ENCODE measurements around the gene DCP1B. TPM values are rescaled to one million over a fixed set of nuclear protein-coding genes. Genes with fewer than 3 reads are reported as not detected.

DCP1B gene
- total RNA-seq, 1 donor from 2014 or later = 16.5 TPM

DNA sequence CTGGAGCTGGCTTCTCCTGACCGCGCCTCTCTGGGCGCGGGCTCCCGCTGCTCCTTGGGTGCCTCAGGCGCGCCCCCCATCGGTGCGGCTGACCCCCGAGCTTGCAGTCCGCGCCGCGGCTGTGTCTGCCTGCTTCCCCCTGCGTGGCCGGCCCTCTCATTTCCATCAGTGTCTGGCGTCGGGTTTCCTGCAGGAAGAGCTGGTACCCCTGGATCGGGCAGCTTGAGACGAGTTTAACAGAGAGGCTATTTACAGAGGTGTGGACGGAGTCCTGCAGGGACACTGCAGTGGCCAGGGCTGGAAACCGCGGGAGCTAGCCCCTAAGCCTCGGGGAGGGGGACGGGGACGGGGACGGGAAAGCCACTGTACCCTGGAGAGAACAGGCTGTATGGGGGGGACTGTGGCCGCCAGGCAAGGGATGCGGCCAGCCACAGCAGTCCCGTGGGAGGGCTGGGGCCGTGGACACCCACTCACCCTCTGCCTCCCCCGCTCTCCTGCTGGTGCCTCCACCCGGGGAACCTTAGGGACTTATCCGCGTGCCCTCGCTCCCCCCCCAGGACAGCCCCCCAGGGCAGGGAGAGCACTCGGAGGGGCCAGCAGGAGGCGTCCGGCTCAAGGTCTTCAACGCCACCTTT lies 82.1 kb downstream of the DCP1B start:
- intact Hi-C loops (cut with micrococcal nuclease) = no loop called here

DNA sequence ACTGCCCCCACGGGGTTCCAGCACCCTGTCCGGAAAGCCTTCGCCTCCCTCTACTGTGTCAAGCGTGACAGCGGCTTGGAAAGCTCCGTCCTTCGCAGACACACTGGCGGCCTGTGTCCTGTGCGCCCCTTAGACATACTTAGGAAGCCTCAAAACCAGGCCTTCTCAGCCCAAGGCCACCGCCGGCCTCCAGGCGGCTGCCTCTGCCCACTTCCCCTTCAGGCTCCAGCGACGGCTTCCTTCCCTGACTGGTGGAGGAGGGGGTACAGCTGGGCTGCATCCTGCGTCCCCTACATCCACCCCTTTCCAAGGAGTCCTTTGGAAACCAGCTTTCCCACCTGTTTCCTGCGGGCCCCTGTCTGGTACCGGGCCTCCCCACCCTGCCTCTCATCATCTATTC lies 83.3 kb downstream of the DCP1B start:
- intact Hi-C loops (cut with micrococcal nuclease) = no loop called here

GRCh38 chr12:1920436-1920835 lies 83.8 kb downstream of the DCP1B start:
- intact Hi-C loops (cut with micrococcal nuclease) = no loop called here

DNA sequence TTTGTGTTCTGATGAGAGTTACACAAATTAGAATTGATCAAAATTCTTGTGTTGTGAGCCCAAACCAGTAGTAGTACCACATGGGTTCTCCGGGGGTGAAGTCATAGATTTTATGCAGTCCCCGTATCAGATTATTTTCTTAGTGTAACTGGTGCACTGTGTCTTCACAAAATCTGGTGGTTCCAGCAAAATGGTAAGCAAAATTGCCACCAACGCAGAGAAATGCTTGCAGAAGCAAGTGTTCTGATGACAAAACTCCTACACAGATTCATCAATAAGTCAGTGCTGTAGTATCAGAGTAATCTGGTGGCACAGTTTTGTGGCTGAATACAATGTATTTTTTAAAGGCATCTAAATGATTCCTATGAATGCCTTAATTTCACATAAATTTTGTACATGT lies 84.5 kb downstream of the DCP1B start:
- intact Hi-C loops (cut with micrococcal nuclease) = no loop called here

DNA sequence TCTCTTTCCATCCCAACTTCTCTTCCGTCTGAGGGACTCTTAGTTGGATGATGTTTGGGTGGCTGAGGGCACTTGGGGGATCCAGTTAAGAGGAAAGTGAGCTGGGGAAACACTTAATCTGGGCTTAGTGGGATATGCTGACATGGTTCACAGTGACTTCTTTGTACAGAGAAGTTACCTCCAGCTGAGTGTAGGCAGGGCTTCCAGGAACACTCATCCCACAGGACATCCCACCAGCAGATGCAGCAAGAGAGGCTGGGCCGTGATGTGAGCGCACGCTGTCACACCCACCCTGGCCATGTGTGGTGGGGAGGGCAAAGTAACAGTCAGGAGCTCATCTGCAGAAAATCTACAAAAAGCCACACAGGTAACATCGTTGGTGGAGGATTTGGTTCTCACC lies 85.0 kb downstream of the DCP1B start:
- intact Hi-C loops (cut with micrococcal nuclease) = no loop called here

GRCh38 chr12:1918884-1919236 lies 85.4 kb downstream of the DCP1B start:
- intact Hi-C loops (cut with micrococcal nuclease) = no loop called here

- intact Hi-C loops (cut with micrococcal nuclease) = no loop called here
Measured at GRCh38 chr12:1918081-1918883, 86.0 kb downstream of the DCP1B start, which contains the start of gene CACNA2D4. Gene CACNA2D4 (minus strand): TSS chr12:1918652. CDS start chr12:1918473, 179 bp downstream.

DNA sequence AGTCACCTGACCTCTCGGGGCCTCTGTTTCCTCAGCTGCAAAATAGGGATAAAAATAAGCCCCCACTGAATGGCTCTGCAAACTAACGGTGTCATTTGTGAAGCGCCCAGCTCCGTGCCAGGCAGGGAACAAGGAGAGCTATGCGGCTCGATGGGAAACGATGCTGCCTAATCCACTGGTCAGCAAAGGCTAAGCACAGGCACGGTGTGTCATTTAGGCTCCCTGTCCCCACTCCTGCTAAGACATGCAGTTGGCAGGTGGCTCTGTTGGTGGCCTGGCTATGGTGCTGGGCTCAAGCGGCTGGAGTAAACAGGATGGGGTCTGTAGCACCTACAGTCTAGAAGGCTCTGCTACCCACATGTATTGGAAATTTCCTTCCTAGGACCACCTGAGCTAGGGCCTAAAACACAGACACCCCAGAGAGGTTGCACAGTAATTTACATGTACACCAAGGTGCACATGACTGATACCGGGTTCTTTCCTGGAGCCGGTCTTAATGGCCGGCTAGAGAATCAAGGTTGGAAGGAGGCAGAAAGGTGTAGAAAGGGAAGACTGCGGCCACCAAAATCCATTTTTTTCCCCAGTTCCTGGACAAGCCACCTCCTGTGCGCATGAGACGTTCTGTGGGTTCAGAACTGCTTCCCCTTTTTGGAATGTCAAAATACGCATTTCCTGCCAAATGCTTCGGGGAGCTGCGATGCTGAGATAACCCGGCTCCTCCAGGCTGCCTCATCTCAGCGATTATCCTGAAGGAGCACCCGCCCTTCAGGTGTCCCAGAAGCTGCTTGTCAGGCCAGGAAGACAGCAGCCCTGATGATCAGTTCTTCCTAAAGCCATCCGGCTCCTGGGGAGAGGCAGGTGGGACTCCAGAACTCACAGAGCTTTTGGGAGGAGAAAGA lies 86.8 kb downstream of the DCP1B start:
- intact Hi-C loops (cut with micrococcal nuclease) = no loop called here

DNA sequence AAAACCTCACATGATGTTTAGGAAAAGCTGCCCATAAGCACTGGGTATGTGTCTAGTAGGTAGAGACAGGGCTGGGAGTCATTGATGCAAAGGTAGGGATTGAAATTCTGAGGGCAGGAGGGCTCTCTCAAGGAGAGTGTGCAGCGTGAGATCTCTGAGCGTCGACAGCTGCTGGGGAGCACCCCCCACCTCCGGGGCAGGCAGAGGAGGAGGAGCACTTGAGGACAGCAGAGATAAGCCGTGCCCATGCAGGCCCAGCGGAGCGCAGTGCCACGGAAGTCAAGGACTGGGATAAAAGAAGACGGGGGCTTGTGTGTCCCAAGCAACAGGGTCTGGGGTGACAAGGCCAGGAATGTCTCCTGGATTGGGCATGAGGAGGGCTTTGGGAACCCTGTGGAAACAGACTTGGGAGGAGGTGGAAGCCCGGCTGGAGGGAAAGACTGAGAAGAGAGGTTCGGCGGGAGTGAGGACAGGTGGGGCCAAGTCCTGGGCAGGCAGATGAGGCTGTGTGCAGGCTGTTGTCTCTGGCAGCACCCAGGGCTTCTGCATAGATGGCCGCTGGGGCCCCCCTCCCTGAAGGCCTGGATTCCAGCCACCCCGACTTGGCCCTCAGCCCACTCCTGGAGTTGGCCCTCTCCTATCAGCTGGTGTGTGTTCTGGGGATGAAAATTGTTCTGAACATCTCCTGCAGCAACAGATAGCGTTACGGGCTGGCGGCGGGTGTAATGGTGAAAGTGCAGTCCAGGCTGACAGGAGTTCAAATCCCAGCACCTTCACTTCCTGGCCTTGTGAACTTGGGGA lies 87.7 kb downstream of the DCP1B start:
- intact Hi-C loops (cut with micrococcal nuclease) = no loop called here

- intact Hi-C loops (cut with micrococcal nuclease) = no loop called here
Measured at GRCh38 chr12:1915082-1915968, 88.9 kb downstream of the DCP1B start.

- intact Hi-C loops (cut with micrococcal nuclease) = no loop called here
Measured at GRCh38 chr12:1914114-1914911, 89.9 kb downstream of the DCP1B start.

DNA sequence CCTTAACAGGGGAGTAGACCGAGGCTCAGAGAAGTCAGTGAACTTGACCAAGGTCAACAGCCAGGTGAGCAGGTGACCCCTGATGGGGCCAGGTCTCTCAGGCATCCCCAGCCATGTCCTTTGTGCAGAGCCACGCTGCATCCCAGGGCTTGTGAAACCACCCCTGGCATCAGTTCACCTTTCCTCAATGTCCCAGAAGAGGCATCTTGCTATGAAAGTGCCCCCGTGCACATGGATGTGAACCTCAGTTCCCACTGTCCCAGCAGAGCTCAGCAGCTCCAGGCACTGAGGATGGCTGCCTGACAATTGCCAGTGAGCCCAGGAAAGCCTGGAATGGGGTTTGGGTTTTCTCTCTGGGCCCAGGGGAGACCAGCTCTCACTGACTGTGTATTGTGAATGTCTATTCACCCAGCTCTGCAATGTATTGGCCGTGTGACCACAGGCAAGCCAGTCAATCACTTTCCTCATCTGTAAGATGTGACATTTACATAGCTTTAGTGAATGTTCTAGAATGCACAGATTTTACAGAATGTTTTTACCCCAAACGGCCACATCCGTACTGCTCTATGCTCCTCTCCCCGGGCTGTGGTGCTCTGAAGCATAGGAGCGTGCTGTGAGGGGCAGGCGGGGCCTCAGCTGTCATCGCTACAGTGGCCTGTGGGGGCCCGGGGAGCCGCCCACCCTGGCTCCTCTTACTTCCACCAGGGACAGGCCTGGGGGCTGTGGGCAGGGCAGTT lies 90.7 kb downstream of the DCP1B start:
- intact Hi-C loops (cut with micrococcal nuclease) = no loop called here

DNA sequence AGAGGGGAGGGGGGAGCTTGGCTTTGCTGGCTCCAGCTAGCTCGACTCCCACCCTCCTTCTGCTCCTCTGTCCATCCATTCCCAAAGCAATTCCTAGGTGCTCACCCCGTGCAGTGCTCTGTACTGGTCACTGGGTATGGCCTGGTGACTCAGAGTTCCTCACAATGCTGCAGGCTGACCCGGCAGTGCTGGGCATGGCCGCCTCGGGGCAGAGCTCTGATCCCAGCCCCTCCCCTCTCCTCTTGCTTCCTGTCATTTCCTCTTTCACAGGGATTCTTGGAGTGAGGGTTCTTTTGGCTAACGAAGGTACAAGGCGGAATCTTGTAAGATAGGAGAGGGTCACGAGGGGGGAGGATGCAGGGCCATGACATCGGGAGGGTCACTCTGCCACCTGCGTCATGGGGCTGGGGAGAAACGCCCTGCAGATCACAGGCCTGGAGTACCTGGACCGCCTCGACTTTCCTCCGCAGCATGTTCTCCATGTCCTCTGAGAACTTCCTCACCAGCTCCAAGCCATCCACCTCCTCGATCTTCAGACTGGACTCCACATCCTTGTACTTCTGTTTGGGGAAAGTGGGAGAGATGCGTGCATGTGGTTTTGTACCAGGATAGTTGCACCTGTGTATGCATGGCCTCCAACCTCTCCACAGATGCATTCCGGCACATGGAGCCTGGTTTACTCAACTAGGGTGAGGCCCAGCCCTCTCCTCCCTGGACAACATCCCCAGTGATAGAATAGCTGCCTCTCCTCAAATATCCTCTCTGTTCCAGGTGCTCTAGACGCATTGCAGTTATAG lies 91.5 kb downstream of the DCP1B start:
- intact Hi-C loops (cut with micrococcal nuclease) = no loop called here

DNA sequence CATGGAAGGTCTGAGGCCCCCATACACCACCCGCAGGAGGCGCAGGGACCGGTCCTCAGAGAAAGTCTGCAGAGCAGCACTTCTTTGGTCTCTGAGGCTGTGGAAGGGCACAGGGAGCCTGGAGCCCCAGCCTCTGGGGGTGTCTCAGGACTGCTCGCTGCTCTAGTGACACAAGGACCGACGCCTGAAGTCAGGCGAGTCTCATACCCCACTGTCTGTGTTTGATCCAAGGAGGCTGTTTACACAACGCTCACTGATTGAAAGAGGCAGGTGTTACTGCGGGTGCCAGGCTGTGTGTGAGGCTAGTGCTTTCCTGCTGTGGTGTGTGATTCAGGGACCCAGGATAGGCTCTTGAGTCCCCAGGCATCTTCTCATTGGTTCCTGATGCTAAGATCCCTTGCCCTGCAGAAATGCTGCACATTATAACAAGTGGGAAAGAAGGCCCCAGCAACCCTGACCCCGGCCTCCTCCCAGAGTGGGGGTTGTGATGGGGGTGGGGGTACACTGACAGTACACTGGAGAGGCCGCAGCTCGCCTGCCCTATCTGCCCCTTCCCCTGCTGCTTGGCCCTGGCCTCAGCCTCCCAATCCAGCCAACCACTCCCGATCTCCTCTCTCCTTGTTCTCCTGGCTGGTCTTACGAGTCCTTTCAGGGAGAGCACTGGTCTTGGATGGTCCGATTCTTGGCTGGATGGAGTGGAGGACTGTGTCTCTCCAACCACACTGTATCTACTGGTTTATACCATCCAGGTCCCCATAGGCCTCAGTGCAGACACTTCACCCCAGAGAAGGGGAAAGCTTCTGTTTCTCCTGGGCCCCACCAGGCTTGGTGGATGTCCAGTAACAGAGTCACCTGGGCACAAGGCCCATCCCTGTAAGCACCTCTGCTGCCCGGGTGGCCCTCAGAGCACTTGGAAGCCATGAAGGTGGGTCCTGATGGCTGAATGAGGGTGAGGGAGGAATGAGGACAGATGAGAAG lies 92.4 kb downstream of the DCP1B start:
- intact Hi-C loops (cut with micrococcal nuclease) = no loop called here

DNA sequence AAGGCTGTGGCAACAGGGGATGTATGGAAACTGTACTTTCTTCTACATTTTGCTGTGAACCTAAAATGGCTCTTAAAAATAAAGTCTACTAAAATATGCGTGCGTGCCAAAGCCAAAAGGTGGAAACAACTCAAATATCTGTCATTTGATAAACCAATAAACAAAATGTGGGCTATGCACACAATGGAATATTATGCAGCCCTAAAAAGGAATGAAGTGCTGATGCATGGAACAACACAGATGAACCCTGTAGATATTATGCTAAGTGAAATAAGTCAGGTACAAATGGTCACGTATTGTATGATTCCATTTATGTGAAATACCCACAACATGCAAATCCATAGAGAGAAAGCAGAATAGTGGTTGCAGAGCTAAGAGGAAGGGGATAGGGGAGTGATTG lies 93.8 kb downstream of the DCP1B start:
- intact Hi-C loops (cut with micrococcal nuclease) = no loop called here

GRCh38 chr12:1908758-1909157 lies 95.5 kb downstream of the DCP1B start:
- intact Hi-C loops (cut with micrococcal nuclease) = no loop called here

Measured in T-helper 1 cell treated with Interleukin-12 subunit alpha and Interleukin-12 subunit beta and Interleukin-4 antibody, amounts not matched to agents 30 ng/mL and 1 ng/mL, for 36 hours (primary cell).